GM12878 (cell line): ENCODE results near the gene NRP2.

ENCODE experiments used
- EGR1 ChIP-seq, 2 experiments: IDR thresholded peaks; 1 replicate in 1 of 2; 2 replicates in 1 of 2; pipeline ENCODE4 v1.6.1; 2011 to 2012; ENCODE audit warnings: low read depth in 2 of 2, low read length in 2 of 2, borderline replicate concordance in 1 of 2, mild to moderate bottlenecking in 1 of 2, moderate library complexity in 1 of 2
- JUNB ChIP-seq: IDR thresholded peaks from 2 replicates; pipeline ENCODE4 v1.6.1; 2016; ENCODE audit warnings: antibody characterized with exemption, mild to moderate bottlenecking
- POLR2A ChIP-seq: IDR thresholded peaks from 2 replicates; pipeline ENCODE4 v1.6.1; 2011; ENCODE audit warnings: low read depth, mild to moderate bottlenecking, low read length
- SMC3 ChIP-seq: IDR thresholded peaks from 2 replicates; pipeline ENCODE4 v1.6.1; 2011; ENCODE audit warnings: low read length, improper control_type of control experiment, borderline replicate concordance
- YY1 ChIP-seq: IDR thresholded peaks from 2 replicates; pipeline ENCODE4 v1.6.1; 2011; ENCODE audit warnings: low read depth, mild to moderate bottlenecking, low read length
- ZNF274 ChIP-seq: IDR thresholded peaks from one replicate; pipeline ENCODE4 v1.8.0; 2011; ENCODE audit not compliant: insufficient read length, insufficient read depth
- ZNF384 ChIP-seq: IDR thresholded peaks from 2 replicates; pipeline ENCODE4 v1.6.1; 2012; ENCODE audit warnings: low read depth, mild to moderate bottlenecking, low read length, improper control_type of control experiment, borderline replicate concordance
- TF ChIP-seq, protein P1 (sequence below), 3 experiments: IDR thresholded peaks in 2 of 3; conservative IDR thresholded peaks in 1 of 3; 2 replicates each; pipeline ENCODE4 v1.5.1; 2011; ENCODE audit warnings: low read depth in 3 of 3, low read length in 3 of 3, mild to moderate bottlenecking in 3 of 3, control low read depth in 2 of 3, moderate library complexity in 2 of 3, inconsistent platforms in 1 of 3, mixed read lengths in 1 of 3; ENCODE audit not compliant: control insufficient read depth in 2 of 3, insufficient read depth in 1 of 3; ENCODE audit errors: extremely low read depth in 1 of 3
- TF ChIP-seq, protein P2 (sequence below): IDR thresholded peaks from 2 replicates; pipeline ENCODE4 v1.6.1; 2011; ENCODE audit warnings: borderline replicate concordance, low read depth, mild to moderate bottlenecking, moderate library complexity, low read length; ENCODE audit not compliant: insufficient read depth, poor library complexity, severe bottlenecking
- TF ChIP-seq, protein P3 (sequence below): IDR thresholded peaks from 2 replicates; pipeline ENCODE4 v1.6.1; 2011; ENCODE audit warnings: borderline replicate concordance, low read depth, mild to moderate bottlenecking, moderate library complexity, mixed read lengths, low read length; ENCODE audit not compliant: insufficient read depth; ENCODE audit errors: extremely low read length

DNA sequence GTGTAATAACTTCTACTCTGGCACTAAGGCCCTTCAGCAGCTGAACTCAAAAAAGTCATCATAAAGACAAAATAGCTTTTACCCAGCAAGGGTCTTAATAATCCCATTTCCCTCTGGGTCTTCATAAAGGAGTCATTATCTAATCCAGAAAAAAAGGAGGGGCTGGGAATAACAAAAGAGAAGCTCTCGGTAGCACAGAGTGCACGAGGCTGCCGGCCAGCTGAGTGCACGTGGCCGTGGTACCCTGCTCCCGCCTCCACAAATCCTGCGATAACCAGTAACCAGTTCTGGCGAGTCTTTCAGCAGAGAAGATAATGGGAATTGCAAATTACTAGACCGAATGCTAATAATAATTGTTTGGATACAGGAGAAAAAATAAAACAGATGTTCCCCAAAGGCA is 7.5 kb downstream of the NRP2 start:
- TF ChIP-seq, protein P1, sequence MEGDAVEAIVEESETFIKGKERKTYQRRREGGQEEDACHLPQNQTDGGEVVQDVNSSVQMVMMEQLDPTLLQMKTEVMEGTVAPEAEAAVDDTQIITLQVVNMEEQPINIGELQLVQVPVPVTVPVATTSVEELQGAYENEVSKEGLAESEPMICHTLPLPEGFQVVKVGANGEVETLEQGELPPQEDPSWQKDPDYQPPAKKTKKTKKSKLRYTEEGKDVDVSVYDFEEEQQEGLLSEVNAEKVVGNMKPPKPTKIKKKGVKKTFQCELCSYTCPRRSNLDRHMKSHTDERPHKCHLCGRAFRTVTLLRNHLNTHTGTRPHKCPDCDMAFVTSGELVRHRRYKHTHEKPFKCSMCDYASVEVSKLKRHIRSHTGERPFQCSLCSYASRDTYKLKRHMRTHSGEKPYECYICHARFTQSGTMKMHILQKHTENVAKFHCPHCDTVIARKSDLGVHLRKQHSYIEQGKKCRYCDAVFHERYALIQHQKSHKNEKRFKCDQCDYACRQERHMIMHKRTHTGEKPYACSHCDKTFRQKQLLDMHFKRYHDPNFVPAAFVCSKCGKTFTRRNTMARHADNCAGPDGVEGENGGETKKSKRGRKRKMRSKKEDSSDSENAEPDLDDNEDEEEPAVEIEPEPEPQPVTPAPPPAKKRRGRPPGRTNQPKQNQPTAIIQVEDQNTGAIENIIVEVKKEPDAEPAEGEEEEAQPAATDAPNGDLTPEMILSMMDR (IDR thresholded peaks at IDR 0.05 in 2 of 3, conservative IDR thresholded peaks at IDR 0.05 in 1 of 3; ENCODE audit: control insufficient read depth in 2 of 3, extremely low read depth in 1 of 3, insufficient read depth in 1 of 3, low read depth in 3 of 3, low read length in 3 of 3): no peak
- TF ChIP-seq JUNB (no peak), POLR2A (no peak), YY1 (no peak), EGR1 (IDR thresholded peaks at IDR 0.05; ENCODE audit: borderline replicate concordance in 1 of 2, low read depth in 2 of 2, low read length in 2 of 2) (no peak), ZNF274 (no peak), ZNF384 (no peak), SMC3 (no peak)
- TF ChIP-seq, protein P2, sequence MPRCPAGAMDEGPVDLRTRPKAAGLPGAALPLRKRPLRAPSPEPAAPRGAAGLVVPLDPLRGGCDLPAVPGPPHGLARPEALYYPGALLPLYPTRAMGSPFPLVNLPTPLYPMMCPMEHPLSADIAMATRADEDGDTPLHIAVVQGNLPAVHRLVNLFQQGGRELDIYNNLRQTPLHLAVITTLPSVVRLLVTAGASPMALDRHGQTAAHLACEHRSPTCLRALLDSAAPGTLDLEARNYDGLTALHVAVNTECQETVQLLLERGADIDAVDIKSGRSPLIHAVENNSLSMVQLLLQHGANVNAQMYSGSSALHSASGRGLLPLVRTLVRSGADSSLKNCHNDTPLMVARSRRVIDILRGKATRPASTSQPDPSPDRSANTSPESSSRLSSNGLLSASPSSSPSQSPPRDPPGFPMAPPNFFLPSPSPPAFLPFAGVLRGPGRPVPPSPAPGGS: no peak
- TF ChIP-seq, protein P3, sequence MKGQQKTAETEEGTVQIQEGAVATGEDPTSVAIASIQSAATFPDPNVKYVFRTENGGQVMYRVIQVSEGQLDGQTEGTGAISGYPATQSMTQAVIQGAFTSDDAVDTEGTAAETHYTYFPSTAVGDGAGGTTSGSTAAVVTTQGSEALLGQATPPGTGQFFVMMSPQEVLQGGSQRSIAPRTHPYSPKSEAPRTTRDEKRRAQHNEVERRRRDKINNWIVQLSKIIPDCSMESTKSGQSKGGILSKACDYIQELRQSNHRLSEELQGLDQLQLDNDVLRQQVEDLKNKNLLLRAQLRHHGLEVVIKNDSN: no peak
